ENCODE results near the gene FGFBP1. TPM values are rescaled to one million over a fixed set of nuclear protein-coding genes. Genes with fewer than 3 reads are reported as not detected.

FGFBP1 gene
- total and polyA plus RNA-seq, 4 donors = 7.1 to 45.7 (median 19.7) TPM; not detected in 1

DNA sequence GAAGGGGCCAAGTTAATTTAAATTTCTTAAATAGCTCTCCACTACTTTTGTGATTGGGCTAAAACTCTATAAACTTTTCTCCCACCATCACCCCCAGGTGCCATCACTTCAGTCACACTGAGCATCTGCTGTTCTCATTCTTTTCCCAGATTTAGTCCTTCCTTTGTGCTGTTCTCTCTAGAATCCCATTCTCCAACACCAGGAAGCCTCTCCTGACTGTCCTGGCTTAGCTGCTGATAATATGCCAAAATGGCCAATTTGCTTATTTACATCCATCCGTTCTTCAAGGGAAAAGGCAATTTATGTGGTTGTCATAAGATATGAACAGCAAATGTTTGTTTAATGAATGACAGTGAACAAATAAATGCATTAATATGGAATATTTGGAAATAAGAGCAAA lies 44.1 kb downstream of the FGFBP1 start:
- WGBS, 2 donors = 58 to 78% methylated on average over 1 of the region's 1 CpG
- H3K4me3 ChIP-seq = no peak overlapping the region
- H3K36me3 ChIP-seq (ENCODE audit: control insufficient read depth in 4 of 4, insufficient read depth in 4 of 4, low read length in 4 of 4) = no peaks in the 10 kb centered on the region
- ATAC-seq (ENCODE audit: insufficient read depth, low FRiP score) (no peak), DNase-seq (no peak)
- H3K9me3 ChIP-seq (ENCODE audit: control insufficient read depth in 4 of 4, insufficient read depth in 3 of 4, low read length in 3 of 4) = peaks cover 0 to 3% (median 0%) of the 10 kb centered on the region in 4 donors
- H3K27ac ChIP-seq (ENCODE audit: low read depth in 1 of 2, low read length in 1 of 2) = no peak overlapping the region
- H3K4me1 ChIP-seq (ENCODE audit: control insufficient read depth in 5 of 5, insufficient read depth in 5 of 5, low read length in 5 of 5) = no peaks in the 10 kb centered on the region
- H3K27me3 ChIP-seq (ENCODE audit: control insufficient read depth in 3 of 3, insufficient read depth in 3 of 3, low read length in 2 of 3) = peaks cover 0 to 2% (median 0%) of the 10 kb centered on the region in 3 donors
- TF ChIP-seq, protein P1, sequence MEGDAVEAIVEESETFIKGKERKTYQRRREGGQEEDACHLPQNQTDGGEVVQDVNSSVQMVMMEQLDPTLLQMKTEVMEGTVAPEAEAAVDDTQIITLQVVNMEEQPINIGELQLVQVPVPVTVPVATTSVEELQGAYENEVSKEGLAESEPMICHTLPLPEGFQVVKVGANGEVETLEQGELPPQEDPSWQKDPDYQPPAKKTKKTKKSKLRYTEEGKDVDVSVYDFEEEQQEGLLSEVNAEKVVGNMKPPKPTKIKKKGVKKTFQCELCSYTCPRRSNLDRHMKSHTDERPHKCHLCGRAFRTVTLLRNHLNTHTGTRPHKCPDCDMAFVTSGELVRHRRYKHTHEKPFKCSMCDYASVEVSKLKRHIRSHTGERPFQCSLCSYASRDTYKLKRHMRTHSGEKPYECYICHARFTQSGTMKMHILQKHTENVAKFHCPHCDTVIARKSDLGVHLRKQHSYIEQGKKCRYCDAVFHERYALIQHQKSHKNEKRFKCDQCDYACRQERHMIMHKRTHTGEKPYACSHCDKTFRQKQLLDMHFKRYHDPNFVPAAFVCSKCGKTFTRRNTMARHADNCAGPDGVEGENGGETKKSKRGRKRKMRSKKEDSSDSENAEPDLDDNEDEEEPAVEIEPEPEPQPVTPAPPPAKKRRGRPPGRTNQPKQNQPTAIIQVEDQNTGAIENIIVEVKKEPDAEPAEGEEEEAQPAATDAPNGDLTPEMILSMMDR (IDR thresholded peaks at IDR 0.05; ENCODE audit: control extremely low read depth, extremely low read depth) = no peak
- no peak overlapping the region for H3K9ac ChIP-seq (ENCODE audit: insufficient read depth in 1 of 2, low read length in 2 of 2)

DNA sequence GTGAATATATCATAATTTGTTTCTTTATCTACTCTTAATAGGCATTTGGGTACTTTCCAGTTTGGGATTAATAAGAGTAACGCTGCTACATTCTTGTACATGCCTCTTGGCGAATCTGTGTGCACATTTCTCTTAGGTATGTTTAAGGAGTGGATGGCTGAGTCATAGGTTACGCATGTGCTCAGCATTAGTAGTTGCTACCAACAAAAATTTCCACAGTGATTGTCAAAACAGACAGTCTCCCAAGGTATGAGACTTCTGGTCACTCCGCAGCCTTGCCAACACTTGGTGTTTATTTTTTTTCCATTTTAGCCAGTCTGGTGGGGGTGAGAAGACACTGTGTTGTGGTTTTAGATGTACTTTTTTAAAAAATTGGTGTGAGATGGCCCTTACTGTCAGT lies 44.6 kb downstream of the FGFBP1 start:
- peaks cover 0 to 3% (median 0%) of the 10 kb centered on the region in 4 donors for H3K9me3 ChIP-seq (ENCODE audit: control insufficient read depth in 4 of 4, insufficient read depth in 3 of 4, low read length in 3 of 4)
- peak; percentile 88 for ATAC-seq (ENCODE audit: insufficient read depth, low FRiP score)
- no peak overlapping the region for H3K27ac ChIP-seq (ENCODE audit: low read depth in 1 of 2, low read length in 1 of 2)
- no peak for DNase-seq
- no peaks in the 10 kb centered on the region for H3K36me3 ChIP-seq (ENCODE audit: control insufficient read depth in 4 of 4, insufficient read depth in 4 of 4, low read length in 4 of 4)
- no peak overlapping the region for H3K9ac ChIP-seq (ENCODE audit: insufficient read depth in 1 of 2, low read length in 2 of 2)
- TF ChIP-seq, protein P1 (IDR thresholded peaks at IDR 0.05; ENCODE audit: control extremely low read depth, extremely low read depth) = no peak
- no peak overlapping the region for H3K4me3 ChIP-seq
- no peaks in the 10 kb centered on the region for H3K4me1 ChIP-seq (ENCODE audit: control insufficient read depth in 5 of 5, insufficient read depth in 5 of 5, low read length in 5 of 5)
- 69 to 90% methylated on average over 4 of the region's 4 CpGs for WGBS, 2 donors
- H3K27me3 ChIP-seq (ENCODE audit: control insufficient read depth in 3 of 3, insufficient read depth in 3 of 3, low read length in 2 of 3) = peaks cover 0 to 2% (median 0%) of the 10 kb centered on the region in 3 donors

DNA sequence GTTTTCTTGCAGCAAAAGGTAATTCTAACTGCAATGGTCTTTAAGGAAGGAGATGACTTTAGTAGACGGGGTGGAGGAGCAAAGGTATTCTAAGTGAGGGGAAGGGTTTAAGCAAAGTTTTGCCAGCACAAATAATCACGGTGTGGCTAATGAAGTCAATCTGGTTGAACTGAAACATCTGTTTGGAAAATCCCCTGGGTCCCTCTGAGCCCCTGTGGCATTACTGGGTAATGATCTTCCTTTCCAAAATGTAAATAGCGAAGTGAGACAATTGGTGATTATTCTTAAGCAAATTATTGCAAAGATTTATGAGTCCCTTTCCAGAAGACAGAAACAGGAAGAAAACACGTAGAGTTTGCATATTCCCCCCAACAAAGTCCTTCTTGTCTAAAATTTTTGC lies 47.2 kb downstream of the FGFBP1 start:
- TF ChIP-seq, protein P1 (IDR thresholded peaks at IDR 0.05; ENCODE audit: control extremely low read depth, extremely low read depth) = no peak
- no peak overlapping the region for H3K9ac ChIP-seq (ENCODE audit: insufficient read depth in 1 of 2, low read length in 2 of 2)
- H3K36me3 ChIP-seq (ENCODE audit: control insufficient read depth in 4 of 4, insufficient read depth in 4 of 4, low read length in 4 of 4) = no peaks in the 10 kb centered on the region
- H3K4me3 ChIP-seq = no peak overlapping the region
- no peak overlapping the region for H3K27ac ChIP-seq (ENCODE audit: low read depth in 1 of 2, low read length in 1 of 2)
- H3K27me3 ChIP-seq (ENCODE audit: control insufficient read depth in 3 of 3, insufficient read depth in 3 of 3, low read length in 2 of 3) = peaks cover 0 to 2% (median 0%) of the 10 kb centered on the region in 3 donors
- ATAC-seq (ENCODE audit: insufficient read depth, low FRiP score) (no peak), DNase-seq (no peak)
- H3K9me3 ChIP-seq (ENCODE audit: control insufficient read depth in 4 of 4, insufficient read depth in 3 of 4, low read length in 3 of 4) = peaks cover 0 to 3% (median 0%) of the 10 kb centered on the region in 4 donors
- H3K4me1 ChIP-seq (ENCODE audit: control insufficient read depth in 5 of 5, insufficient read depth in 5 of 5, low read length in 5 of 5) = no peaks in the 10 kb centered on the region
- WGBS, 2 donors = 51 to 61% methylated on average over 4 of the region's 4 CpGs

DNA sequence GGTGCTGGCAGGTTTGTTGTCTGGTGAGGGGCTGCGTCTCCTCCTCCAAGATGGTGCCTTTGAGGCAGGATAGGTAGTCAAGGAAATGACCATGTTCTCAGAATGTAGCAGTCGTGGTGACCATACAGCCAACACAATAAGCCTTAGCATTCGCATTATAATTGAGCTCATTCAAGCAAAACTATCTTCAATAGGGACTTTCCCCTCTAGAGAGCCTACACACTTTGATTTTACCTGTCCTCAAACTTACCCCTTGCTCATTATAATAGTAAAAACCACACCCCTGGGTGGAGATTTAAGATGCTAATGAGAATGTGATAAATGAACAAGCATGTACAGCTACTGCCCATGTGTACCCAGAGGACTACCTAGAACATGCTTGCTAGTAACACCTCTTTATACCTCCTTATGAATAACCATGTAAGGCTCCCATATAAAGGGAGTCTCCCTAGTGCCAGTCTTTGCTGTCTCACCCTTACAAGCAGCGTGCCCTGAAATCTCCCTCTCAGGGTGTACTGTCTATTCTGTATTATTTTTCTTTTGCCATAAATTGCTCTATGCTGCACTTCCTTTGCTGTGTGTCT lies 48.2 kb downstream of the FGFBP1 start:
- no peak overlapping the region for H3K9ac ChIP-seq (ENCODE audit: insufficient read depth in 1 of 2, low read length in 2 of 2)
- H3K9me3 ChIP-seq (ENCODE audit: control insufficient read depth in 4 of 4, insufficient read depth in 3 of 4, low read length in 3 of 4) = peaks cover 0 to 3% (median 0%) of the 10 kb centered on the region in 4 donors
- WGBS, 2 donors = 96 to 99% methylated on average over 4 of the region's 4 CpGs
- TF ChIP-seq, protein P1 (IDR thresholded peaks at IDR 0.05; ENCODE audit: control extremely low read depth, extremely low read depth) = no peak
- ATAC-seq (ENCODE audit: insufficient read depth, low FRiP score) = no peak
- H3K27ac ChIP-seq (ENCODE audit: low read depth in 1 of 2, low read length in 1 of 2) = no peak overlapping the region
- DNase-seq = no peak
- H3K27me3 ChIP-seq (ENCODE audit: control insufficient read depth in 3 of 3, insufficient read depth in 3 of 3, low read length in 2 of 3) = peaks cover 0 to 2% (median 0%) of the 10 kb centered on the region in 3 donors
- H3K4me3 ChIP-seq = no peak overlapping the region
- H3K36me3 ChIP-seq (ENCODE audit: control insufficient read depth in 4 of 4, insufficient read depth in 4 of 4, low read length in 4 of 4) = no peaks in the 10 kb centered on the region
- H3K4me1 ChIP-seq (ENCODE audit: control insufficient read depth in 5 of 5, insufficient read depth in 5 of 5, low read length in 5 of 5) = no peaks in the 10 kb centered on the region
